ENCODE results near the gene GPX4. TPM values are rescaled to one million over a fixed set of nuclear protein-coding genes. Genes with fewer than 3 reads are reported as not detected.
A peak's percentile ranks its signal among the peaks of the same experiment; 100 is the strongest.

The GPX4 gene
- total RNA-seq, 1 donor: 288 TPM

GRCh38 chr19:1102407-1103131, 1.2 kb upstream of the GPX4 start:
- H3K4me3 ChIP-seq (ENCODE audit: low read depth, low read length): peak overlapping the region; percentile 18
- DNase-seq (ENCODE audit: low read depth): peak; percentile 100
- TF ChIP-seq CTCF (IDR thresholded peaks at IDR 0.05; ENCODE audit: insufficient read depth, low read length): no peak

GRCh38 chr19:1103132-1103707, 574 bp upstream of the GPX4 start:
- no peak for TF ChIP-seq CTCF (IDR thresholded peaks at IDR 0.05; ENCODE audit: insufficient read depth, low read length)
- peak overlapping the region; percentile 49 for H3K4me3 ChIP-seq (ENCODE audit: low read depth, low read length)
- DNase-seq (ENCODE audit: low read depth): peak; percentile 71

- TF ChIP-seq CTCF (IDR thresholded peaks at IDR 0.05; ENCODE audit: insufficient read depth, low read length): peak; percentile 10
These were observed 665 bp downstream of the GPX4 start for GRCh38 chr19:1104311-1105007.

GRCh38 chr19:1105008-1105872, 1.4 kb downstream of the GPX4 start:
- peak; percentile 49 for DNase-seq (ENCODE audit: low read depth)
- peak overlapping the region; percentile 80 for H3K4me3 ChIP-seq (ENCODE audit: low read depth, low read length)
- TF ChIP-seq CTCF (IDR thresholded peaks at IDR 0.05; ENCODE audit: insufficient read depth, low read length): no peak

More at GRCh38 chr19:1104311-1105007, 665 bp downstream of the GPX4 start:
- peak; percentile 72 for DNase-seq (ENCODE audit: low read depth)
- H3K4me3 ChIP-seq (ENCODE audit: low read depth, low read length): peak overlapping the region; percentile 80

GRCh38 chr19:1105873-1106840, 2.4 kb downstream of the GPX4 start:
- peak; percentile 5 for TF ChIP-seq CTCF (IDR thresholded peaks at IDR 0.05; ENCODE audit: insufficient read depth, low read length)
- peak overlapping the region; percentile 80 for H3K4me3 ChIP-seq (ENCODE audit: low read depth, low read length)
- DNase-seq (ENCODE audit: low read depth): no peak
